ENCODE results near the gene MAB21L3. TPM values are rescaled to one million over a fixed set of nuclear protein-coding genes. Genes with fewer than 3 reads are reported as not detected.

MAB21L3 gene
- total RNA-seq, result under 0.01 TPM in 2 replicates

GRCh38 chr1:116110567-116111523, at the start of gene MAB21L3:
MAB21L3 (plus strand) TSS chr1:116111399; CDS start chr1:116112616, 1,217 bp downstream.

Other genes with a start within 250 kb of the MAB21L3 start
- gene SLC22A15, start 134.9 kb upstream of the MAB21L3 start, total RNA-seq, result 2.7 and 3.0 TPM in 2 replicates

Data from bronchial smooth muscle cell (primary cell).